GM18870 (cell line): ENCODE results near the gene DPYD.
A peak's percentile ranks its signal among the peaks of the same experiment; 100 is the strongest.

Experiments
- ATAC-seq: cut with Tn5 transposase; IDR thresholded peaks from one replicate; pipeline ENCODE4 v1.9.1; 2021; ENCODE audit warnings: moderate library complexity; ENCODE audit not compliant: unreplicated experiment

Gene DPYD

GRCh38 chr1:97844552-97845089 is 76.2 kb downstream of the DPYD start:
- ATAC-seq: no peak

GRCh38 chr1:97841338-97841737 is 79.5 kb downstream of the DPYD start:
- no peak for ATAC-seq

DNA sequence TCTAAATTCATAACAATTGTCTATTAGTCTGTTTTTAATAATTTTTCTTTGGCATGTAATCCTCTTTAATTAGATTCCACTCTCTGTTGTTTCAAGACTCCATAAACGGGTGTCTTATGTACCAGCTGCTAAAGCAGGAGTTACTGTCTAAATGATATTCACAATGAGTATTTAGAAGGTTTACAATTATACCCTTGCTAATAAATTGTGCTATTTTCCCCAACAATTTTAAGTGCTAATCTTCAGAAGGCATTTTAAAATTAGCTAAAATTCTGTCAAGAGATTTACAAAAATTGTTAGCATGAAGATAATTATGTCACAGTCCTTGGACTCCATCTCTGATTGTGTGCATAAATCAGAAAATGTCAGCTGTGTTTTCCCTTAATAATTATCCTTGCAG is 83.7 kb downstream of the DPYD start:
- no peak for ATAC-seq

DNA sequence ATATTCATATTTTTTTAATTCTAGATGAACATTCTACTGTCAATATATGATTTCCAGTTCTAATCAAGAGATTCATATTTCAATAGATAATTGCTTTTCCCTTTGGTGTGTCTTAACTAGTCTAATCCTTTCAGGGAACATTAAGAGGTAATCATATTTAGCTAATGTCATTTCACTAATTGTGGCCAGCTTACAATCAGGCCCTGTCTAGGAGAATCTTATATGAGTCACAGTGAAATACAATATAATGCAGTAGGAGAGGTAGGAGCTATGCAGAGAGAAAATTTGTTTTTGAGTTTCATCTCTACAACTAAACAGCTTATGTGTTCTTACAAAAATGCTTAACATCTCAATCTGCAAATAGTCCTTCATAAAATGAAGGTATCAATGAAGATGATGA is 85.9 kb downstream of the DPYD start:
- no peak for ATAC-seq

- ATAC-seq: no peak
Observed at GRCh38 chr1:97833881-97834280, 87.0 kb downstream of the DPYD start.

GRCh38 chr1:97832481-97832880 is 88.4 kb downstream of the DPYD start:
- no peak for ATAC-seq

- peak; percentile 64 for ATAC-seq
Observed at GRCh38 chr1:97827887-97828286, 92.9 kb downstream of the DPYD start.

GRCh38 chr1:97826820-97827219 is 94.0 kb downstream of the DPYD start:
- ATAC-seq: no peak

DNA sequence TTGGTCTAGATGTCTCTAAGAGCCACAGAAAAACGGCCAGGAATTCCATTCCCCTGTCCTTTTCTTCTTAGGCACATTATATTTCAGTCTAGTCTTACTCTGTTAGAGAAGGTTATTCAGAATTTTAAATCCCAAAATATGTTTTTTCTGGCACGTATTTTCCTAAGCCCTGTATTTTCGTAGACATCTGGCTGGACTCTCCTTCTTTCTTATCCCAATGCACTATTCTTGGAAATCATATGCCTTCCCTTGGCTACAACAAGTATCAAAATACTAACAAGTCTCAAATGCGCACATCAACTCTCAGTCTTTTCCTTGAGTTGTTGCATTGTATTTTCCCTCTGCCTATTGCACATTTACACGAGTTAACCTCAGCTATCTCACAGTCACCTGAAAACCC is 96.2 kb downstream of the DPYD start:
- no peak for ATAC-seq

DNA sequence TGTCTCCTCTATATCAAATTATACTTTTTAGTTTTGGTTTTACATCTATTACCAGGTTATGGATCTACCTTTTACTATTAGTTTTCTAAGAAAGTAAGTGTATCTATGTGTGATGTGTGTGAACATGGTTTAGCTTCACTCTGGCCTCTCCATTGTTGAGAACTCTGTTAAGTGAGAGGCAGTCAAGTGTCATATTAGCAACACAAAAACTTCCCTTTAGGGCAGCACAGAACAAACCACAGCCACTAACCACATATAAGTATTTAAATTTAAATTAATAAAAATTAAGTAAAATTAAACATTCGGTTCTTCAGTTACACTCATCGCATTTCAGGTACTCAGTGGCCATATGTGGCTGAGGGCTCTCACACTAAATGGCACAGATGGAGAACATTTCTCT is 96.6 kb downstream of the DPYD start:
- no peak for ATAC-seq

DNA sequence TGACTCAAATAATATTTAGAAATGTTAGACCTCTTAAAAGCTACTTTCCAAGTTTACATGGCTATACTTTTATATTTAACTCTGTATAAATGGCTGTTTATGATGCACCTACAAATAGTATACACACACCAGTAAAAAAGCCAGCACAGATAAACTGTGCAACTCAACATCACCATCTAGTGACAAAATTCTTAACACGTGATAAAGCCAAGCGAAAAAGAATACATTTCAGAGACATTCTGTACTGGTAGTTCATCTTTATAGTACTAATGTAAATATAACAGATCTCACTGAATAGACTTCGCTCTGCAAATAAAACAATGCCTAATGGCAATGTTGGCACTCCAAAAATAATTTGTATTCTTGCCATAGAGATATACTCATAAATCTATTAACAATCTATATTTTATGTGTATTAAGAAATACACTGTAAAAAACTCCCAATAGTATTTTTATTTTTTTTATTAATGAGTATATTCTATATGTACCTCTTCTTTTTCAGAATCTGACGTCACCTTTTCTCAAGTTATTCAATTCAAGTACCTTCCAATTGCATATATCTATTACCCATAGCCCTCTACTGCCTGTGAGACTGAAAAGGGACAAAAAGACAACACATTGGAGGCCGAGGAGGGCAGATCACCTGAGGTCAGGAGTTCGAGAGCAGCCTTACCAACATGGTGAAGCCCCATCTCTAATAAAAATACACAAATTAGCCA is 100.2 kb downstream of the DPYD start:
- peak; percentile 73 for ATAC-seq

- ATAC-seq: no peak
Observed at GRCh38 chr1:97816927-97817326, 103.9 kb downstream of the DPYD start.

- ATAC-seq: no peak
Observed at GRCh38 chr1:97814804-97815203, 106.0 kb downstream of the DPYD start.

GRCh38 chr1:97814121-97814520 is 106.7 kb downstream of the DPYD start:
- ATAC-seq: no peak

DNA sequence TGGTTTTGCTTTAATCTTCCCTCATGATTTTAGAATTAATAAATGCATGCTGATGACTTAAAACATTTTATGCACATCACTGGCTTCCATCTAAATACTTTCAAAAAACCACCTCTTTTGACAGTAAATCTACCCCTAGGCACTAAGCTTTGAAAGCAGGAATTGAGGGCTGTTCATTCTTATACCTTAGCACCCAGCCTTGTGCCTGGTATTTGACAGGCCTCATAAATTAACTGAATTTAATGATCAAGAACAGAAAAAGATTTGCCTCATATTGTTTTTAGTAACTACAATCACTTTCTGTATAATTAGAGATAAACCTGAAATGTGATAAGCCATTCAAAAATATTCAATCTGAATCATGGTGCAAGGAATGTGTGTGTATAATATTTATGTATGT is 108.8 kb downstream of the DPYD start:
- no peak for ATAC-seq

- ATAC-seq: no peak
Observed at GRCh38 chr1:97806996-97807520, 113.8 kb downstream of the DPYD start.

GRCh38 chr1:97806326-97806725 is 114.5 kb downstream of the DPYD start:
- no peak for ATAC-seq

GRCh38 chr1:97805093-97805492 is 115.7 kb downstream of the DPYD start:
- no peak for ATAC-seq

- no peak for ATAC-seq
Observed at GRCh38 chr1:97803026-97803425, 117.8 kb downstream of the DPYD start.

DNA sequence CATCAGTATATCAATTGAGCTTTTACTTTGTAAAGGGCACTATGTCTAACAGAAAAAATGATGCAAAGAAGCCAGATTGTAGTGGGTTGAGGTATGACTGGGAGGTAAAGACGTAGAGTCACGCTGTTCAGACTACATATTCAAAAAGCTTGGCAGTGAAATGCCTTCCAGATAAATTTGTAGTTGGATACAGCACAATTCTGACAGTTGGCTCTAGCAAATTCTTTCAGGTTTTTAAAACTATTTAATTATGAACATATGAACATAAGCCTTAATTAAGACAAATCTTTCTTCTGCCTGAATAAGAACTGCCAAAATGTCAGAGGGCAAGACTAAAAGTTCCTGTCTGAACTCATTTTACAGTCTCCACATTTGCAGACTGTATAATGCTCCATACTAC is 118.8 kb downstream of the DPYD start:
- no peak for ATAC-seq

DNA sequence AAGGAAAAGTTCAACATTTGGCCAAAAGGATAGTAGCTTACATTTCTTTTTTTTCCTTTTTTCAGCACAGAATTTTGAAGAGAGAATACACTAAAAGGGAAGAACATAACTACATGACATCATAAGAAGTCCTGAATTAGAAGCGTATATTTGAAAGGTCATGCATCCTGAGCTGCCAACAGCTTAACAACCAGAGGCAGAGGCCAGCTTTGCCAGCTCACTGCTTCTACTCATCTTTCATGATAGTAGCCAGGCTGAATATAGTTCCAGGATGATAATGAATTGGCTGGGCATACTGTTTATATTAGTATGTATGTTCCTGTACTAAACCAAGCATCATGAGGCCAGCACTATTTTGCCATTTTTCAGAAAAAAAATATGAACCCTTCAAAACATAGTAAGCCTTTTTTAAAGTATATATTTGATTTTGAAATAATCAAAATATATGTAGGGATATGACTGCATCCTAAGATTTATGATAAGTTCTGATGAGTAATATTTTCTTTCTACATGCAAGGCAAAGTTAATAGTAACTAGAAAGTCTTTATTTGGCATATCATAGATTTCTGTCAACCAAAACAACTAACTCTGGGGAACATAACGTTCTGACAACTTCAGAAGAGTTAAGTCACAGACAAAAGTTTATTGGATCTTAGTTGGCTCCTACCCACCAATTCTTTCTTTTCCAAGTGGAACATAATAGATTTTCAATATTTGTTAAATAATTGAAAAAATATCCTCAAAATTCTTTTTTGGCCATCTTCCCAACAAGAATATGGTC is 123.2 kb downstream of the DPYD start:
- ATAC-seq: no peak

GRCh38 chr1:97796711-97797110 is 124.1 kb downstream of the DPYD start:
- ATAC-seq: no peak
